ENCODE data around the gene HBG2.

GRCh38 chr11:5285703-5286340 lies 31.2 kb upstream of the HBG2 start:
- no peak for TF ChIP-seq YY1 (IDR thresholded peaks at IDR 0.05; ENCODE audit: insufficient read depth, insufficient replicate concordance, low read depth, low read length)
- no peak for TF ChIP-seq CEBPZ (IDR thresholded peaks at IDR 0.05; ENCODE audit: low read length)
- no peak for TF ChIP-seq CTCF (CRISPR knock-in tag; IDR thresholded peaks at IDR 0.05)
- TF ChIP-seq ARNTL (CRISPR knock-in tag; IDR thresholded peaks at IDR 0.05), result no peak
